ENCODE data around the gene UBE2H. TPM values are rescaled to one million over a fixed set of nuclear protein-coding genes. Genes with fewer than 3 reads are reported as not detected.
"Not testable (repeated sequence)": the region's sequence is repeated elsewhere in the genome, so short reads cannot be mapped to it uniquely, and the experiment has no call there.

Gene UBE2H
- total RNA-seq, 1 donor from 2014 or later = 27.1 TPM

DNA sequence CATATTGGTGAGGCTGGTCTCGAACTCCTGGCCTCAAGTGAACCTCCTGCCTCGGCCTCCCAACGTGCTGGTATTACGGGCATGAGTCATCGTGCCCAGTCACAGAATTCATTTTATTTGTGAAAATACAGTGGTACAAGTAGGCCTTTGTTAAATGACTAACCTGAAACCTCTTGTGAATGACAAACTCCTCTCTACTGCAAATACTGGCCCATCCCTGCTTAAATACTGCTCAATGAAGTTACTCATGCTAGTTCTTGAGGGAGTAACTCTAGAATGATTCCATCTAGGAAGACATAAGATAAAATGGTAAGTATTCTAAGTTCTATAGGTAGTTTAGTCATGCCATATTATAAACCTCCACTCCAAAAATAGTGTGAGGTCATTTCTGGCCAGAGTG is 80.7 kb downstream of the UBE2H start:
- Mint-ChIP-seq H3K27ac (no peak overlapping the region), H3K4me3 (no peak overlapping the region), H3K4me1 (ENCODE audit: low read depth) (peaks cover 7% of the 10 kb centered on the region), H3K27me3 (ENCODE audit: insufficient read depth) (no peaks in the 10 kb centered on the region), H3K36me3 (ENCODE audit: low read depth) (peaks cover 19% of the 10 kb centered on the region), H3K9me3 (no peaks in the 10 kb centered on the region)
- DNase-seq (ENCODE audit: low spot score) = no peak
- intact Hi-C loops (cut with micrococcal nuclease) = no loop called here

GRCh38 chr7:129870668-129871067 is 82.1 kb downstream of the UBE2H start:
- peaks cover under 1% of the 10 kb centered on the region for H3K4me1 Mint-ChIP-seq (ENCODE audit: low read depth)
- DNase-seq (ENCODE audit: low spot score) = no peak
- no peaks in the 10 kb centered on the region for H3K27me3 Mint-ChIP-seq (ENCODE audit: insufficient read depth)
- intact Hi-C loops (cut with micrococcal nuclease) = no loop called here
- no peak overlapping the region for H3K27ac Mint-ChIP-seq
- H3K9me3 Mint-ChIP-seq = no peaks in the 10 kb centered on the region
- no peak overlapping the region for H3K4me3 Mint-ChIP-seq
- H3K36me3 Mint-ChIP-seq (ENCODE audit: low read depth) = peaks cover 16% of the 10 kb centered on the region

GRCh38 chr7:129866251-129866650 is 86.5 kb downstream of the UBE2H start:
- DNase-seq (ENCODE audit: low spot score) = no peak
- H3K27ac Mint-ChIP-seq = no peak overlapping the region
- H3K4me1 Mint-ChIP-seq (ENCODE audit: low read depth) = peaks cover 19% of the 10 kb centered on the region
- intact Hi-C loops (cut with micrococcal nuclease) = no loop called here
- no peaks in the 10 kb centered on the region for H3K27me3 Mint-ChIP-seq (ENCODE audit: insufficient read depth)
- H3K9me3 Mint-ChIP-seq = no peaks in the 10 kb centered on the region
- no peak overlapping the region for H3K4me3 Mint-ChIP-seq
- peaks cover 10% of the 10 kb centered on the region for H3K36me3 Mint-ChIP-seq (ENCODE audit: low read depth)

DNA sequence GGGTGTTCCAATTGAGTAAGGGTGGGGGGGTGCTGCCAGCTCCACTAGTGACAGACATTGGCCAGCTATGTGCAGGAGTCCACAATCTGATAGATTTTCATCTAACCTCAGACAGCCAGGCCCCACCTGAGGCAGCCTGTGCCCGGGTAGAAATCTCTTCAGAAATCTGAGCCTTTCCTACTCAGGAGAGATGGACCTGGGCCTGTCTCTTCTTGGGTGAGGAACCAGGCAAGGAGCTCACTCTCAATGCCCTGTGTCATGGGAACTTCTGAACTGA is 86.9 kb downstream of the UBE2H start:
- Mint-ChIP-seq H3K9me3 (no peaks in the 10 kb centered on the region), H3K27ac (no peak overlapping the region), H3K27me3 (ENCODE audit: insufficient read depth) (no peaks in the 10 kb centered on the region), H3K4me3 (no peak overlapping the region), H3K4me1 (ENCODE audit: low read depth) (peaks cover 19% of the 10 kb centered on the region), H3K36me3 (ENCODE audit: low read depth) (peaks cover 10% of the 10 kb centered on the region)
- no peak for DNase-seq (ENCODE audit: low spot score)
- intact Hi-C loops (cut with micrococcal nuclease) = no loop called here

- DNase-seq (ENCODE audit: low spot score) = no peak
- H3K4me3 Mint-ChIP-seq = no peak overlapping the region
- H3K36me3 Mint-ChIP-seq (ENCODE audit: low read depth) = peaks cover 11% of the 10 kb centered on the region
- no peaks in the 10 kb centered on the region for H3K9me3 Mint-ChIP-seq
- no peak overlapping the region for H3K27ac Mint-ChIP-seq
- intact Hi-C loops (cut with micrococcal nuclease) = no loop called here
- H3K27me3 Mint-ChIP-seq (ENCODE audit: insufficient read depth) = no peaks in the 10 kb centered on the region
- H3K4me1 Mint-ChIP-seq (ENCODE audit: low read depth) = peaks cover 24% of the 10 kb centered on the region
Measured at GRCh38 chr7:129865093-129865924, 87.5 kb downstream of the UBE2H start.

GRCh38 chr7:129864676-129865075 is 88.1 kb downstream of the UBE2H start:
- H3K4me1 Mint-ChIP-seq (ENCODE audit: low read depth) = peaks cover 30% of the 10 kb centered on the region
- intact Hi-C loops (cut with micrococcal nuclease); H3K9me3 Mint-ChIP-seq; DNase-seq (ENCODE audit: low spot score); H3K27me3 Mint-ChIP-seq (ENCODE audit: insufficient read depth); H3K4me3 Mint-ChIP-seq; H3K27ac Mint-ChIP-seq; H3K36me3 Mint-ChIP-seq (ENCODE audit: low read depth): not testable (repeated sequence)

DNA sequence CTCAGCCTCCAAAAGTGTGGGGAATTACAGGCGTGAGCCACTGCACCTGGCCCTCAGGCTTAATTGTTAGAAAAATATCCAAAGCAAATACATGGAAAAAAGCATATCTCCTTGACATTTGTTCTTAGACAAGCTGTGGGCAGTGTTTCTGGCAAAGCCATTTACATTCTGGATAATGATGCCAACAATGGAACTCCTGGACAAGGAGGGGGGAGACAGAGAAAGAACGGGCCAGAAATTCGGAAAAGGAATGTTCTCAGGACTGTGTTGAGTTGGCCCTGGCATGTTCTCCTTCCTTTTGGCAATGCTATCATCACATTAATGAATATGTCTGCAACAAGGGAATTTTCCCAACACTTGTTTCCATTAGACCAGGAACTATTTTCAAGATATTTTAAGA is 88.7 kb downstream of the UBE2H start:
- no peak overlapping the region for H3K27ac Mint-ChIP-seq
- peaks cover 36% of the 10 kb centered on the region for H3K4me1 Mint-ChIP-seq (ENCODE audit: low read depth)
- H3K9me3 Mint-ChIP-seq = no peaks in the 10 kb centered on the region
- DNase-seq (ENCODE audit: low spot score) = no peak
- no peak overlapping the region for H3K4me3 Mint-ChIP-seq
- intact Hi-C loops (cut with micrococcal nuclease) = no loop called here
- H3K27me3 Mint-ChIP-seq (ENCODE audit: insufficient read depth) = no peaks in the 10 kb centered on the region
- H3K36me3 Mint-ChIP-seq (ENCODE audit: low read depth) = peaks cover 5% of the 10 kb centered on the region

DNA sequence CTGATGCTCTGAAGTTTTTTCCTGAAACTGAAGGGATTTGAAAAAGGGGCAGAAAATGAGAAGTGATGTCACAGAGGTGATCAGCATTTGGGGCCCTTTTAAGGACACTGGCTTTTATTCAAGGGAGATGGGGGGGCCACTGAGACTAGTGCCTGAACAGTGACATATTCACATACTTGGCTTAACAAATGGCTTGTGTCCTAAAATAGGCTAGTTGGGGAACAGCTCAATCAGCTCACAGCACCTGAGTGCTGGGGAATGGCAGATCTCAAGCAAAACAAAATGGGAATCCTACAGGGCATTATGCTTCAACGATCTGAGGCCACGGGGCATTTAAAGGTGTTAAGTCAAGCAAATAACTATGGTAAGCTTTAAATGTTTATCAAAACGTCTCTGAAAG is 90.1 kb downstream of the UBE2H start:
- no peak overlapping the region for H3K27ac Mint-ChIP-seq
- DNase-seq (ENCODE audit: low spot score) = no peak
- H3K4me3 Mint-ChIP-seq = no peak overlapping the region
- intact Hi-C loops (cut with micrococcal nuclease) = no loop called here
- H3K27me3 Mint-ChIP-seq (ENCODE audit: insufficient read depth) = no peaks in the 10 kb centered on the region
- H3K36me3 Mint-ChIP-seq (ENCODE audit: low read depth) = peaks cover 5% of the 10 kb centered on the region
- H3K9me3 Mint-ChIP-seq = no peaks in the 10 kb centered on the region
- peaks cover 37% of the 10 kb centered on the region for H3K4me1 Mint-ChIP-seq (ENCODE audit: low read depth)

- intact Hi-C loops (cut with micrococcal nuclease); H3K27ac Mint-ChIP-seq: not testable (repeated sequence)
- peaks cover 44% of the 10 kb centered on the region for H3K4me1 Mint-ChIP-seq (ENCODE audit: low read depth)
Measured at GRCh38 chr7:129860784-129861183, 92.0 kb downstream of the UBE2H start.

DNA sequence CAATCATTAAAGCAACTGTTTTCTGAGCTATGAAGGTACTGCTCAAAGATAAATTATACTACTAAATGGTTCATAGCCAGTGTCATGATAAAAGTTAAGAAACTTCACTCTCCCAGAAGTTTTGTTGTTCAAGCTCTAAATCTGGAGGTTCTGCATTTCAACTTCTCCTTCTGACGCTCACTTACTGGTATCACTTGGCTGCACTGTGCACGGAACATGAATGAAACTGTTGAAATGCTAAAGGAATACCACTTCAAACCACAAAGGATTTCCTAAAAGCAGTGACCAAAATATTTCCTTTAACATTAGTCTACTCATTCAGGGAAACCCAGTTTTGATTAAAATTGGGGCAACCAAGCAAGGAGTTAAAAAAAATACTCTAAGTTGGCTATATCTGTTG is 93.6 kb downstream of the UBE2H start:
- H3K36me3 Mint-ChIP-seq (ENCODE audit: low read depth) = peaks cover 9% of the 10 kb centered on the region
- no peak for DNase-seq (ENCODE audit: low spot score)
- intact Hi-C loops (cut with micrococcal nuclease) = no loop called here
- H3K4me3 Mint-ChIP-seq = no peak overlapping the region
- H3K27ac Mint-ChIP-seq = no peak overlapping the region
- peaks cover 47% of the 10 kb centered on the region for H3K4me1 Mint-ChIP-seq (ENCODE audit: low read depth)
- no peaks in the 10 kb centered on the region for H3K9me3 Mint-ChIP-seq
- H3K27me3 Mint-ChIP-seq (ENCODE audit: insufficient read depth) = no peaks in the 10 kb centered on the region

More at GRCh38 chr7:129860784-129861183, 92.0 kb downstream of the UBE2H start:
- not testable (repeated sequence) for H3K36me3 Mint-ChIP-seq (ENCODE audit: low read depth); DNase-seq (ENCODE audit: low spot score); H3K4me3 Mint-ChIP-seq; H3K27me3 Mint-ChIP-seq (ENCODE audit: insufficient read depth); H3K9me3 Mint-ChIP-seq

- Mint-ChIP-seq H3K4me3 (no peak overlapping the region), H3K27ac (no peak overlapping the region), H3K4me1 (ENCODE audit: low read depth) (peaks cover 53% of the 10 kb centered on the region), H3K36me3 (ENCODE audit: low read depth) (peaks cover 9% of the 10 kb centered on the region), H3K9me3 (no peaks in the 10 kb centered on the region), H3K27me3 (ENCODE audit: insufficient read depth) (no peaks in the 10 kb centered on the region)
- DNase-seq (ENCODE audit: low spot score) = no peak
- intact Hi-C loops (cut with micrococcal nuclease) = no loop called here
Measured at GRCh38 chr7:129858490-129858889, 94.3 kb downstream of the UBE2H start.

- intact Hi-C loops (cut with micrococcal nuclease) = no loop called here
- Mint-ChIP-seq H3K4me3 (no peak overlapping the region), H3K4me1 (ENCODE audit: low read depth) (peaks cover 45% of the 10 kb centered on the region)
Measured at GRCh38 chr7:129857313-129857712, 95.4 kb downstream of the UBE2H start.

DNA sequence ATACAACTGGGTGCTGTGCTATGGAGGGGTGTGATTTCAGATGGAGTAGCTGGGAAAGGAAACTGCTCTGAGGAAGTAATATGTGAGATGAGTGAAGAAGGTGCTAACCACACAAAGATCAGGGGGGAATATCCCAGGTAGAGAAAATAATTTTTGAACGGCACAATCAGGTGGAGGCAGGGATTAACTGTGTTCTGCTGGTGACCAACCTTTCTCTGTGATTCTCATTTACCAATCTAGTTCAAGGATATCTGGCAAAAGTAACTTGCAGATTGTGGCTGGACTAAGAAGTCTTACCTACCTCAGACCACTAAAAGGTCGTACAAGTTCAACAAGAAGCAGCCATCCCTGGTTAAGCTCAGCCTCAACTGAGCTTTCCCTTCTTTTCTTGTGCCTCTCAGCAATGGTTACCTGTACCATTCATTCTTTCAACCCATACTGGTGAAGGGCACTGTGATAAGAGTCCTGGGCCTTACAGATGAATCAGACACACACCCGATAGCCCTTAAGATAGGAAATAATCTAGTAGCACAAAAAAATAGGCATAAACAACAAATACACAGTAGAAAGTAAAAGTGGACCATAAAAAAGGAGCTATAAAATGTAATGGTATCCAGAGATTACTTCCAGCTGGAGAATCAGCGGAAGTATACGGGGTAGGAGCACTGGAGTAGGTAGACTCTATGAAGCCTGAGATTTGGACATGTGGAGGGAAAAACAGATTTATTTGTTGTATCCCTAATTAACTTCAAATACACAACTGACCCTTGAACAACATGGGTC is 96.6 kb downstream of the UBE2H start:
- Mint-ChIP-seq H3K36me3 (ENCODE audit: low read depth) (peaks cover 7% of the 10 kb centered on the region), H3K4me3 (no peak overlapping the region), H3K9me3 (no peaks in the 10 kb centered on the region), H3K4me1 (ENCODE audit: low read depth) (peaks cover 39% of the 10 kb centered on the region), H3K27ac (no peak overlapping the region), H3K27me3 (ENCODE audit: insufficient read depth) (no peaks in the 10 kb centered on the region)
- intact Hi-C loops (cut with micrococcal nuclease) = no loop called here
- no peak for DNase-seq (ENCODE audit: low spot score)

More at GRCh38 chr7:129857313-129857712, 95.4 kb downstream of the UBE2H start:
- peaks cover 7% of the 10 kb centered on the region for H3K36me3 Mint-ChIP-seq (ENCODE audit: low read depth)
- no peaks in the 10 kb centered on the region for H3K9me3 Mint-ChIP-seq
- DNase-seq (ENCODE audit: low spot score) = no peak
- H3K27ac Mint-ChIP-seq = no peak overlapping the region
- H3K27me3 Mint-ChIP-seq (ENCODE audit: insufficient read depth) = no peaks in the 10 kb centered on the region

Data from activated T-helper 1 cell treated with anti-CD3 and anti-CD28 coated beads, Interleukin-12 subunit alpha, Interleukin-12 subunit beta, Interleukin-2, Interleukin-4 antibody, amounts not matched to agents 30 ng/mL and 10 ng/mL and 1 ng/mL, durations not matched to agents 14 hours and 24 hours and 36 hours (primary cell).